Pulmonary artery endothelial cell (primary cell): Measurements from ENCODE around the gene NAA15. TPM values are rescaled to one million over a fixed set of nuclear protein-coding genes. Genes with fewer than 3 reads are reported as not detected.
"Not testable (repeated sequence)": the region's sequence is repeated elsewhere in the genome, so short reads cannot be mapped to it uniquely, and the experiment has no call there.

Experiments used
- DNase-seq: peaks from one replicate; pipeline ENCODE4 v3.0.0-alpha.2; 2011; ENCODE audit warnings: low read depth, low spot score
- total RNA-seq: library from RNA; depleted of rRNA; stranded (reverse); fragments of >200 nt; gene quantifications from 2 replicates; pipeline ENCODE4 v1.2.3, GENCODE V29; 2014

Gene NAA15
- total RNA-seq, 1 donor from 2014 or later: 35.1 TPM

- DNase-seq: no peak
Observed at GRCh38 chr4:139450586-139450985, 149.3 kb downstream of the NAA15 start.

- DNase-seq: no peak
Observed at GRCh38 chr4:139451997-139452396, 150.7 kb downstream of the NAA15 start.

GRCh38 chr4:139453041-139453370 is 151.7 kb downstream of the NAA15 start:
- DNase-seq: peak; percentile 32

- peak; percentile 92 for DNase-seq
Observed at GRCh38 chr4:139453371-139454110, 152.2 kb downstream of the NAA15 start.

- no peak for DNase-seq
Observed at GRCh38 chr4:139454111-139455045, 153.1 kb downstream of the NAA15 start, which contains the start of gene RAB33B. TSS of gene RAB33B (plus strand) at chr4:139454121. CDS start at chr4:139454196, 75 bp downstream.

- DNase-seq: no peak
Observed at GRCh38 chr4:139455126-139455538, 153.8 kb downstream of the NAA15 start.

- no peak for DNase-seq
Observed at GRCh38 chr4:139457318-139457717, 156.0 kb downstream of the NAA15 start.

GRCh38 chr4:139458543-139458942 is 157.2 kb downstream of the NAA15 start:
- no peak for DNase-seq

- DNase-seq: no peak
Observed at GRCh38 chr4:139458999-139459398, 157.7 kb downstream of the NAA15 start.

- no peak for DNase-seq
Observed at GRCh38 chr4:139460565-139460964, 159.3 kb downstream of the NAA15 start.

- DNase-seq: no peak
Observed at GRCh38 chr4:139461022-139461628, 159.8 kb downstream of the NAA15 start.

- not testable (repeated sequence) for DNase-seq
Observed at GRCh38 chr4:139464512-139464911, 163.2 kb downstream of the NAA15 start.

- DNase-seq: no peak
Observed at GRCh38 chr4:139465922-139466321, 164.6 kb downstream of the NAA15 start.

GRCh38 chr4:139468756-139469155 is 167.5 kb downstream of the NAA15 start:
- DNase-seq: not testable (repeated sequence)

- no peak for DNase-seq
Observed at GRCh38 chr4:139469216-139469615, 167.9 kb downstream of the NAA15 start.

Other genes starting within 250 kb of the NAA15 start
- 36.5 and 39.1 TPM in 2 replicates for gene ELF2, start 124.3 kb upstream of the NAA15 start, total RNA-seq
- 55.8 and 57.2 TPM in 2 replicates for gene MGARP, start 21.3 kb upstream of the NAA15 start, total RNA-seq
- gene NDUFC1, start 972 bp downstream of the NAA15 start, total RNA-seq: 66.4 and 73.7 TPM in 2 replicates
- 27.8 and 29.7 TPM in 2 replicates for gene RAB33B, start 152.6 kb downstream of the NAA15 start, total RNA-seq